ENCODE results near the gene MVD.

The MVD gene

GRCh38 chr16:88639231-88640038 is 23.5 kb downstream of the MVD start:
- TF ChIP-seq GATA3 (IDR thresholded peaks at IDR 0.05; ENCODE audit: low read depth, low read length), result no peak
- TF ChIP-seq GATA2 (IDR thresholded peaks at IDR 0.05; ENCODE audit: low read depth, low read length), result no peak

GRCh38 chr16:88638323-88639230 is 24.3 kb downstream of the MVD start, which contains the start of gene IL17C:
Gene IL17C, plus strand, starts transcription at chr16:88638572. Its CDS starts 70 bp downstream, at chr16:88638642.
- TF ChIP-seq GATA3 (IDR thresholded peaks at IDR 0.05; ENCODE audit: low read depth, low read length), result no peak
- TF ChIP-seq GATA2 (IDR thresholded peaks at IDR 0.05; ENCODE audit: low read depth, low read length), result no peak

GRCh38 chr16:88636488-88637265 is 26.2 kb downstream of the MVD start:
- no peak for TF ChIP-seq GATA2 (IDR thresholded peaks at IDR 0.05; ENCODE audit: low read depth, low read length)
- TF ChIP-seq GATA3 (IDR thresholded peaks at IDR 0.05; ENCODE audit: low read depth, low read length), result no peak

- TF ChIP-seq GATA3 (IDR thresholded peaks at IDR 0.05; ENCODE audit: low read depth, low read length) (no peak), GATA2 (IDR thresholded peaks at IDR 0.05; ENCODE audit: low read depth, low read length) (no peak)
Measured at GRCh38 chr16:88635671-88636319, 27.1 kb downstream of the MVD start.

- no peak for TF ChIP-seq GATA2 (IDR thresholded peaks at IDR 0.05; ENCODE audit: low read depth, low read length)
- TF ChIP-seq GATA3 (IDR thresholded peaks at IDR 0.05; ENCODE audit: low read depth, low read length), result no peak
Measured at GRCh38 chr16:88634994-88635670, 27.8 kb downstream of the MVD start.

GRCh38 chr16:88634141-88634993 is 28.5 kb downstream of the MVD start:
- no peak for TF ChIP-seq GATA3 (IDR thresholded peaks at IDR 0.05; ENCODE audit: low read depth, low read length)
- TF ChIP-seq GATA2 (IDR thresholded peaks at IDR 0.05; ENCODE audit: low read depth, low read length), result no peak

- TF ChIP-seq GATA3 (IDR thresholded peaks at IDR 0.05; ENCODE audit: low read depth, low read length), result no peak
- no peak for TF ChIP-seq GATA2 (IDR thresholded peaks at IDR 0.05; ENCODE audit: low read depth, low read length)
Measured at GRCh38 chr16:88633684-88634140, 29.2 kb downstream of the MVD start.

GRCh38 chr16:88632587-88632930 is 30.3 kb downstream of the MVD start:
- no peak for TF ChIP-seq GATA2 (IDR thresholded peaks at IDR 0.05; ENCODE audit: low read depth, low read length)
- TF ChIP-seq GATA3 (IDR thresholded peaks at IDR 0.05; ENCODE audit: low read depth, low read length), result no peak

GRCh38 chr16:88631920-88632586 is 30.8 kb downstream of the MVD start:
- no peak for TF ChIP-seq GATA2 (IDR thresholded peaks at IDR 0.05; ENCODE audit: low read depth, low read length)
- TF ChIP-seq GATA3 (IDR thresholded peaks at IDR 0.05; ENCODE audit: low read depth, low read length), result no peak

- TF ChIP-seq GATA3 (IDR thresholded peaks at IDR 0.05; ENCODE audit: low read depth, low read length), result no peak
- TF ChIP-seq GATA2 (IDR thresholded peaks at IDR 0.05; ENCODE audit: low read depth, low read length), result no peak
Measured at GRCh38 chr16:88631384-88631783, 31.5 kb downstream of the MVD start.

GRCh38 chr16:88630941-88631340 is 31.9 kb downstream of the MVD start:
- TF ChIP-seq GATA2 (IDR thresholded peaks at IDR 0.05; ENCODE audit: low read depth, low read length), result no peak
- TF ChIP-seq GATA3 (IDR thresholded peaks at IDR 0.05; ENCODE audit: low read depth, low read length), result no peak
